B cell (primary cell): ENCODE data around the gene CRMP1. TPM values are rescaled to one million over a fixed set of nuclear protein-coding genes. Genes with fewer than 3 reads are reported as not detected.
"Not testable (repeated sequence)": the region's sequence is repeated elsewhere in the genome, so short reads cannot be mapped to it uniquely, and the experiment has no call there.

ENCODE experiments used
- ATAC-seq: fragments of 200-7000 bp; cut with Tn5 transposase; one replicate; pipeline ENCODE4 v1.10.0; 2021; ENCODE audit warnings: low read depth, mild to moderate bottlenecking, moderate number of reproducible peaks, moderate library complexity
- CTCF ChIA-PET: fragments of 350-600 bp; sonication (Branson Sonifier 250); formaldehyde crosslinking; loops from one replicate; lab custom pipeline; 2021; ENCODE audit warnings: antibody characterized with exemption, inconsistent platforms; lab: Charles Lee
- POLR2A ChIA-PET: fragments of 350-600 bp; sonication (Branson Sonifier 250); formaldehyde crosslinking; loops from one replicate; lab custom pipeline; 2021; ENCODE audit warnings: antibody characterized with exemption; lab: Charles Lee
- DNase-seq: peaks from one replicate; pipeline ENCODE4 v3.0.0; 2013
- H2AFZ ChIP-seq: 2 replicates; pipeline ENCODE4 v1.6.1; 2012; ENCODE audit warnings: mild to moderate bottlenecking, low read depth, low read length; ENCODE audit not compliant: insufficient read depth, poor library complexity, severe bottlenecking
- H3K27ac ChIP-seq, 2 donors: 1 replicate in 1 of 2; 2 replicates in 1 of 2; pipeline ENCODE4 v1.5.1; 2012 to 2013; ENCODE audit warnings: low read length in 2 of 2, mild to moderate bottlenecking in 2 of 2, moderate library complexity in 1 of 2
- H3K27me3 ChIP-seq, 4 experiments: fragments of 200-600 bp in 1 of 4; sonication (generic) in 1 of 4; replicated peaks in 1 of 4; 1 replicate in 2 of 4; 2 replicates in 2 of 4; pipeline versions ENCODE4 v1.6.1 to v1.7.0; 2013 to 2016; ENCODE audit warnings: low read length in 3 of 4, mild to moderate bottlenecking in 2 of 4, mixed read lengths in 1 of 4, moderate library complexity in 1 of 4; ENCODE audit not compliant: insufficient read depth in 4 of 4, control insufficient read depth in 3 of 4; ENCODE audit errors: control extremely low read depth in 1 of 4
- H3K36me3 ChIP-seq, 2 experiments: replicated peaks in 1 of 2; 1 replicate in 1 of 2; 2 replicates in 1 of 2; pipeline versions ENCODE4 v1.6.1 to v1.7.1; 2013; ENCODE audit warnings: low read length in 1 of 2; ENCODE audit not compliant: insufficient read depth in 2 of 2, control insufficient read depth in 1 of 2; ENCODE audit errors: control extremely low read depth in 1 of 2, extremely low read depth in 1 of 2
- H3K4me1 ChIP-seq, 2 donors: fragments of 200-600 bp in 1 of 2; sonication (generic) in 1 of 2; 1 replicate in 1 of 2; 2 replicates in 1 of 2; pipeline versions ENCODE4 v1.5.1 to v1.6.1; 2013 to 2017; ENCODE audit warnings: low read length in 2 of 2; ENCODE audit not compliant: control insufficient read depth in 2 of 2, insufficient read depth in 2 of 2
- H3K4me2 ChIP-seq: replicated peaks from 2 replicates; pipeline ENCODE3; 2012; ENCODE audit warnings: mild to moderate bottlenecking, low read depth, low read length; ENCODE audit not compliant: poor library complexity, severe bottlenecking
- H3K4me3 ChIP-seq, 5 experiments: fragments of 200-600 bp in 1 of 5; sonication (generic) in 1 of 5; 1 replicate in 3 of 5; 2 replicates in 2 of 5; pipeline versions ENCODE4 v1.5.1 to v1.7.0; 2011 to 2016; ENCODE audit warnings: low read length in 4 of 5, mild to moderate bottlenecking in 4 of 5, low read depth in 2 of 5, control low read depth in 1 of 5, moderate library complexity in 1 of 5; ENCODE audit not compliant: insufficient read depth in 1 of 5; ENCODE audit errors: control extremely low read depth in 1 of 5, extremely low read depth in 1 of 5
- H3K79me2 ChIP-seq: fragments of 200-600 bp; sonication (generic); one replicate; pipeline ENCODE4 v1.6.0; 2016; ENCODE audit warnings: low read length; ENCODE audit not compliant: control insufficient read depth, insufficient read depth
- H3K9ac ChIP-seq: fragments of 200-600 bp; sonication (generic); 2 replicates; pipeline ENCODE4 v1.6.1; 2017; ENCODE audit warnings: mild to moderate bottlenecking, low read length, moderate library complexity
- H3K9me3 ChIP-seq, 3 donors: one replicate each; pipeline versions ENCODE4 v1.6.1 to v1.7.1; 2013; ENCODE audit warnings: low read length in 2 of 3; ENCODE audit not compliant: control insufficient read depth in 2 of 3, insufficient read depth in 1 of 3; ENCODE audit errors: control extremely low read depth in 1 of 3
- H4K20me1 ChIP-seq: 2 replicates; pipeline ENCODE4 v1.6.0; 2012; ENCODE audit warnings: mild to moderate bottlenecking, low read length; ENCODE audit not compliant: insufficient read depth, control insufficient read depth, poor library complexity, severe bottlenecking
- H3K27ac Mint-ChIP-seq: one replicate; pipeline ENCODE4 v1.8.0; 2021; ENCODE audit warnings: mixed read lengths
- H3K27me3 Mint-ChIP-seq: one replicate; pipeline ENCODE4 v1.8.0; 2021; ENCODE audit warnings: mixed read lengths
- H3K4me1 Mint-ChIP-seq: one replicate; pipeline ENCODE4 v1.8.0; 2021; ENCODE audit warnings: mixed read lengths
- H3K4me3 Mint-ChIP-seq: one replicate; pipeline ENCODE4 v1.8.0; 2021; ENCODE audit warnings: mixed read lengths
- H3K9me3 Mint-ChIP-seq: one replicate; pipeline ENCODE4 v1.8.0; 2022; ENCODE audit warnings: mixed read lengths; ENCODE audit not compliant: insufficient read depth
- EZH2 ChIP-seq: IDR thresholded peaks from 2 replicates; pipeline ENCODE4 v1.6.1; 2012; ENCODE audit warnings: borderline replicate concordance, low read depth, mild to moderate bottlenecking, moderate library complexity, low read length; ENCODE audit not compliant: insufficient read depth, poor library complexity, severe bottlenecking
- WGBS: methylation state at CpG from one replicate; pipeline ENCODE4 v1.1.5; 2013; ENCODE audit warnings: missing lambda C conversion rate; ENCODE audit not compliant: insufficient coverage; 5-methylcytosine and 5-hydroxymethylcytosine counted together
- intact Hi-C: fragments of 100-400 bp; cut with micrococcal nuclease; formaldehyde crosslinking; loops from one replicate; pipeline ENCODE4 v1.10.0; 2022
- polyA plus RNA-seq: library from polyadenylated mRNA; depleted of rRNA; stranded (reverse); fragments of >200 nt; gene quantifications from 2 replicates; pipeline ENCODE4 v1.2.3, GENCODE V29; 2012
- total RNA-seq, 2 donors: library from RNA; stranded (reverse); fragments of 120-200 nt in 1 of 2; gene quantifications; 1 replicate in 1 of 2; 2 replicates in 1 of 2; pipeline versions ENCODE4 v1.2.3 to v1.2.4, GENCODE V29; 2013 to 2022
- TF ChIP-seq, protein P1 (sequence below): fragments of 200-600 bp; IDR thresholded peaks from one replicate; pipeline ENCODE4 v1.8.0; 2022; ENCODE audit warnings: antibody characterized with exemption, mild to moderate bottlenecking

CRMP1 gene
- total and polyA plus RNA-seq, 2 donors (not counting 1 experiment from before 2014, with no cell fraction given), result 0.13 TPM; not detected in 1

DNA sequence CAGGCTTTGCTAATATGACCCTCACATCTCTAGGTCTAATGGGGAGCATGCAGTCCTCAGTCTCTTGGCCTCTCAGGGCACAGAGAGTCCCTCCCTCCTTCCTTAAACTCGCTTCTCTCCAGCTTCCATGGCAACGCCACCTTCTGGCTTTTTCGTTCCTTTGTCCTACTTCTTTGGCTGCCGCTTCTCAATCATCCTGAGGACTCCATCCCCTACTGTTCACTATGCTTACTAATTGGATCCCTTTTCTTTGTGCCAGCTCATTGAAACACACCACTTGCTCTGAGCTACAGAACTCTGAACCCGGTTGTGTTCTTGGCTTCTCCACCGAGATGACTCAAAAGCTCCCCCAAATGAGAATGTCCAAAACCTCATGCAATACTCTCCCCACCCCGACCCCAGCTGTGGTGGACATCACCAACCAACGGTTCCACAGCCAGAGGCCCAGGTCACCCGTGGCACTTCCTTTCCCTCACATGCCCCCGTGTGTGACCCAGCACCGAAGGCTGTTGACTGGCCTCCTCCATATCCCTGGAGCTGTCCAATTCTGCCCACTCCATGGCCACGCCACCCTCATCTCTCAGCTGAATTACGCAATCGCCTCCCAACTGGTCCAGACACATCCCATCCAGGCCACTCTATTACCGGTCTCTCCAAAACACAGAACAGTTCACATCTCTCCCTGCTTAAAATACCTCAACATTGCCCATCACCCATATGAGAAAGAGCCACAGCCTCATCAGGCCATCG, 34.7 kb downstream of the CRMP1 start:
- Histone ChIP-seq H3K36me3 (no peaks in the 10 kb centered on the region), H2AFZ (no peak overlapping the region), H3K9me3 (peaks cover 0 to 24% (median 0%) of the 10 kb centered on the region in 3 donors), H3K4me3 (no peak overlapping the region), H4K20me1 (no peaks in the 10 kb centered on the region), H3K4me2 (no peak overlapping the region), H3K27me3 (no peaks in the 10 kb centered on the region), H3K27ac (no peak overlapping the region), H3K4me1 (no peaks in the 10 kb centered on the region), H3K9ac (no peak overlapping the region), H3K79me2 (no peaks in the 10 kb centered on the region)
- intact Hi-C loops, result no loop called here
- CTCF ChIA-PET, result no interaction called here
- H3K4me1 Mint-ChIP-seq, result no peaks in the 10 kb centered on the region
- TF ChIP-seq, protein P1, sequence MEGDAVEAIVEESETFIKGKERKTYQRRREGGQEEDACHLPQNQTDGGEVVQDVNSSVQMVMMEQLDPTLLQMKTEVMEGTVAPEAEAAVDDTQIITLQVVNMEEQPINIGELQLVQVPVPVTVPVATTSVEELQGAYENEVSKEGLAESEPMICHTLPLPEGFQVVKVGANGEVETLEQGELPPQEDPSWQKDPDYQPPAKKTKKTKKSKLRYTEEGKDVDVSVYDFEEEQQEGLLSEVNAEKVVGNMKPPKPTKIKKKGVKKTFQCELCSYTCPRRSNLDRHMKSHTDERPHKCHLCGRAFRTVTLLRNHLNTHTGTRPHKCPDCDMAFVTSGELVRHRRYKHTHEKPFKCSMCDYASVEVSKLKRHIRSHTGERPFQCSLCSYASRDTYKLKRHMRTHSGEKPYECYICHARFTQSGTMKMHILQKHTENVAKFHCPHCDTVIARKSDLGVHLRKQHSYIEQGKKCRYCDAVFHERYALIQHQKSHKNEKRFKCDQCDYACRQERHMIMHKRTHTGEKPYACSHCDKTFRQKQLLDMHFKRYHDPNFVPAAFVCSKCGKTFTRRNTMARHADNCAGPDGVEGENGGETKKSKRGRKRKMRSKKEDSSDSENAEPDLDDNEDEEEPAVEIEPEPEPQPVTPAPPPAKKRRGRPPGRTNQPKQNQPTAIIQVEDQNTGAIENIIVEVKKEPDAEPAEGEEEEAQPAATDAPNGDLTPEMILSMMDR, result no peak
- no peak for TF ChIP-seq EZH2
- POLR2A ChIA-PET, result no interaction called here
- ATAC-seq, result no peak
- no peak for DNase-seq
- H3K4me3 Mint-ChIP-seq, result no peak overlapping the region
- peaks cover 4% of the 10 kb centered on the region for H3K27me3 Mint-ChIP-seq
- no peaks in the 10 kb centered on the region for H3K9me3 Mint-ChIP-seq
- WGBS, result 88% methylated on average over 16 of the region's 16 CpGs
- H3K27ac Mint-ChIP-seq, result no peak overlapping the region

DNA sequence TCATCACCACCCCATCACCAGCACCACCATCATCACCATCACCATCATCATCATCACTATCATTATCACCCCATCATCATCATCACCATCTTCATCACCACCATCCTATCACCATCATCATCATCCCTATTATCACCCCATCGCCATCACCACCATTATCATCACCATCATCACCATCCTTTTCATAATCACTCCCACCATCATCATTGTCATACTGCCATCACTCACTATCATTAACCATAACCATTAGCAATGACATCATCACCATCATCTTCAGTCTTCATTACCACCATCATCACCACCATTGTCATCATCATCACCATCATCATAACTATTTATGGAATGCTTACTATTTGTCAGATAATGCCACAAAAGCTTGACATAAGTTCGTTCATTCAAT, 35.7 kb downstream of the CRMP1 start:
- no peaks in the 10 kb centered on the region for H3K36me3 ChIP-seq
- Mint-ChIP-seq H3K4me1 (no peaks in the 10 kb centered on the region), H3K4me3 (no peak overlapping the region), H3K9me3 (no peaks in the 10 kb centered on the region), H3K27me3 (peaks cover 3% of the 10 kb centered on the region), H3K27ac (no peak overlapping the region)
- H3K4me1 ChIP-seq, result no peaks in the 10 kb centered on the region
- H3K4me3 ChIP-seq, result no peak overlapping the region
- WGBS, result 100% methylated on average over 1 of the region's 2 CpGs
- no peak overlapping the region for H2AFZ ChIP-seq
- ATAC-seq, result no peak
- H4K20me1 ChIP-seq, result no peaks in the 10 kb centered on the region
- no peaks in the 10 kb centered on the region for H3K27me3 ChIP-seq
- intact Hi-C loops, result no loop called here
- TF ChIP-seq EZH2, result no peak
- no peak overlapping the region for H3K4me2 ChIP-seq
- H3K27ac ChIP-seq, result no peak overlapping the region
- POLR2A ChIA-PET, result no interaction called here
- no peaks in the 10 kb centered on the region for H3K79me2 ChIP-seq
- CTCF ChIA-PET, result no interaction called here
- H3K9me3 ChIP-seq, result peaks cover 0 to 24% (median 0%) of the 10 kb centered on the region in 3 donors
- no peak overlapping the region for H3K9ac ChIP-seq
- DNase-seq, result no peak

DNA sequence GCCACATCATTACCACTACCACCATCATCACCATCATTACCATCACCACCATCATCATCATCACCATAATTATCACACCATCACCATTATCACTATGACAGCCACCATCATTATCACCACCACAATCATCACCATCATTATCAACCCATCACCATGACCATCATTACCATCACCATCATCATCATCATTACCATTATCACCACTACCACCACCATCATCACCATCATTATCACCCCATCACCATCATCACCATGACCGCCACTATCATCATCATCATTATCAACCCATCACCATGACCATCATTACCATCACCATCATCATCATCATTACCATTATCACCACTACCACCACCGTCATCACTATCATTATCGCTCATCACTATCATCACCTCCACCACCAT, 36.5 kb downstream of the CRMP1 start:
- H3K27ac ChIP-seq, H3K9ac ChIP-seq, H3K27me3 Mint-ChIP-seq, H3K27me3 ChIP-seq, DNase-seq, intact Hi-C loops, H3K4me3 ChIP-seq, H3K4me1 Mint-ChIP-seq, H2AFZ ChIP-seq, H3K79me2 ChIP-seq, POLR2A ChIA-PET, H3K4me2 ChIP-seq, H3K36me3 ChIP-seq, H3K4me1 ChIP-seq, H3K27ac Mint-ChIP-seq, H4K20me1 ChIP-seq, H3K4me3 Mint-ChIP-seq, CTCF ChIA-PET, ATAC-seq, H3K9me3 Mint-ChIP-seq: not testable (repeated sequence)
- 98% methylated on average over 3 of the region's 3 CpGs for WGBS
- peaks cover 0 to 24% (median 0%) of the 10 kb centered on the region in 3 donors for H3K9me3 ChIP-seq
